ENCODE data around the gene PIP4K2A. TPM values are rescaled to one million over a fixed set of nuclear protein-coding genes. Genes with fewer than 3 reads are reported as not detected.

The PIP4K2A gene
- total and polyA plus RNA-seq, 2 of the 8 experiments (the other 6 are each of a cell fraction or from before 2014, with no cell fraction given), result 19.0 to 60.9 TPM

GRCh38 chr10:22609251-22609650 lies 105.1 kb downstream of the PIP4K2A start (continued):
- TF ChIP-seq CEBPB (IDR thresholded peaks at IDR 0.05; ENCODE audit: low read depth, low read length) (no peak), POU5F1 (IDR thresholded peaks at IDR 0.05; ENCODE audit: low read depth, low read length) (no peak), CTBP2 (IDR thresholded peaks at IDR 0.05; ENCODE audit: borderline replicate concordance, insufficient read depth, insufficient read length, low read length) (no peak), CHD2 (IDR thresholded peaks at IDR 0.05; ENCODE audit: low read length) (no peak), GTF2F1 (IDR thresholded peaks at IDR 0.05; ENCODE audit: borderline replicate concordance, low read depth, low read length) (no peak), HDAC2 (IDR thresholded peaks at IDR 0.05; ENCODE audit: borderline replicate concordance in 1 of 2, low read depth in 2 of 2, low read length in 2 of 2) (no peak)

Measured in H1 (cell line).